ENCODE data around the gene GTF3C4.
"Not testable (repeated sequence)": the region's sequence is repeated elsewhere in the genome, so short reads cannot be mapped to it uniquely, and the experiment has no call there.

- TF ChIP-seq GMEB2 (CRISPR knock-in tag; IDR thresholded peaks at IDR 0.05; ENCODE audit: low read depth); SATB2 (CRISPR knock-in tag; IDR thresholded peaks at IDR 0.05): not testable (repeated sequence)
These were observed 40.9 kb downstream of the GTF3C4 start for GRCh38 chr9:132711152-132711551.
